ENCODE data around the gene NIBAN1.

- no peak for TF ChIP-seq POLR2A (IDR thresholded peaks at IDR 0.05)
- TF ChIP-seq CTCF (IDR thresholded peaks at IDR 0.05) = no peak
Observed at GRCh38 chr1:184937729-184938128, 36.6 kb downstream of the NIBAN1 start.

Measured in vagina (tissue), 2 donors.